Skeletal muscle tissue (tissue), 4 donors: ENCODE measurements around the gene HBG2. TPM values are rescaled to one million over a fixed set of nuclear protein-coding genes. Genes with fewer than 3 reads are reported as not detected.

Experiments used
- H3K27ac ChIP-seq: one replicate; pipeline ENCODE4 v1.7.0; 2013; ENCODE audit warnings: mild to moderate bottlenecking, low read depth, low read length, inconsistent platforms
- H3K27me3 ChIP-seq, 3 donors: one replicate each; pipeline ENCODE4 v1.7.0; 2013; ENCODE audit warnings: low read length in 3 of 3; ENCODE audit not compliant: control insufficient read depth in 3 of 3, insufficient read depth in 3 of 3
- H3K36me3 ChIP-seq, 3 donors: one replicate each; pipeline ENCODE4 v1.7.0; 2013; ENCODE audit warnings: low read length in 3 of 3; ENCODE audit not compliant: control insufficient read depth in 3 of 3, insufficient read depth in 3 of 3
- H3K4me1 ChIP-seq, 3 donors: one replicate each; pipeline ENCODE4 v1.7.0; 2013; ENCODE audit warnings: low read length in 3 of 3, mild to moderate bottlenecking in 3 of 3; ENCODE audit not compliant: control insufficient read depth in 3 of 3, insufficient read depth in 3 of 3
- H3K4me3 ChIP-seq, 3 donors: one replicate each; pipeline ENCODE4 v1.7.0; 2013; ENCODE audit warnings: low read length in 3 of 3
- H3K9ac ChIP-seq, 3 donors: one replicate each; pipeline ENCODE4 v1.7.0; 2013; ENCODE audit warnings: low read length in 3 of 3, mild to moderate bottlenecking in 3 of 3, moderate library complexity in 2 of 3, low read depth in 1 of 3
- H3K9me3 ChIP-seq, 3 donors: one replicate each; pipeline ENCODE4 v1.7.0; 2013; ENCODE audit warnings: low read length in 3 of 3; ENCODE audit not compliant: control insufficient read depth in 3 of 3
- total RNA-seq: library from RNA; depleted of rRNA; stranded (reverse); fragments of >200 nt; gene quantifications from one replicate; pipeline ENCODE4 v1.2.3, GENCODE V29; 2014
- donor health status: Osteomylitis.

The HBG2 gene
- total RNA-seq, 1 donor from 2014 or later: 17,934 TPM

GRCh38 chr11:5223686-5224085, 30.9 kb downstream of the HBG2 start:
- H3K36me3 ChIP-seq: no peaks in the 10 kb centered on the region
- H3K9me3 ChIP-seq: no peaks in the 10 kb centered on the region
- no peak overlapping the region for H3K27ac ChIP-seq
- H3K4me3 ChIP-seq: no peak overlapping the region
- H3K9ac ChIP-seq: no peak overlapping the region
- H3K4me1 ChIP-seq: no peaks in the 10 kb centered on the region
- no peaks in the 10 kb centered on the region for H3K27me3 ChIP-seq

GRCh38 chr11:5223146-5223545, 31.4 kb downstream of the HBG2 start:
- H3K27ac ChIP-seq: no peak overlapping the region
- H3K9ac ChIP-seq: no peak overlapping the region
- H3K9me3 ChIP-seq: no peaks in the 10 kb centered on the region
- no peak overlapping the region for H3K4me3 ChIP-seq
- no peaks in the 10 kb centered on the region for H3K27me3 ChIP-seq
- H3K36me3 ChIP-seq: no peaks in the 10 kb centered on the region
- no peaks in the 10 kb centered on the region for H3K4me1 ChIP-seq

- H3K27me3 ChIP-seq: no peaks in the 10 kb centered on the region
- no peak overlapping the region for H3K9ac ChIP-seq
- H3K27ac ChIP-seq: no peak overlapping the region
- H3K9me3 ChIP-seq: no peaks in the 10 kb centered on the region
- no peaks in the 10 kb centered on the region for H3K4me1 ChIP-seq
- H3K36me3 ChIP-seq: no peaks in the 10 kb centered on the region
- H3K4me3 ChIP-seq: no peak overlapping the region
These were observed 44.1 kb downstream of the HBG2 start for GRCh38 chr11:5210376-5210885.

- Histone ChIP-seq H3K4me3 (no peak overlapping the region), H3K9me3 (no peaks in the 10 kb centered on the region), H3K4me1 (no peaks in the 10 kb centered on the region), H3K27me3 (no peaks in the 10 kb centered on the region), H3K27ac (no peak overlapping the region), H3K9ac (no peak overlapping the region), H3K36me3 (no peaks in the 10 kb centered on the region)
These were observed 49.8 kb downstream of the HBG2 start for GRCh38 chr11:5204787-5205186.

GRCh38 chr11:5203366-5203765, 51.2 kb downstream of the HBG2 start:
- Histone ChIP-seq H3K4me3 (no peak overlapping the region), H3K27me3 (no peaks in the 10 kb centered on the region), H3K9ac (no peak overlapping the region), H3K4me1 (no peaks in the 10 kb centered on the region), H3K27ac (no peak overlapping the region), H3K9me3 (no peaks in the 10 kb centered on the region), H3K36me3 (no peaks in the 10 kb centered on the region)

Other genes starting within 250 kb of the HBG2 start
- gene OR52J3, start 208.3 kb downstream of the HBG2 start, total RNA-seq: not detected
- gene OR52E2, start 195.2 kb downstream of the HBG2 start, total RNA-seq: not detected
- not detected for gene OR52E1, start 185.2 kb downstream of the HBG2 start, total RNA-seq
- not detected for gene OR52A5, start 116.4 kb downstream of the HBG2 start, total RNA-seq
- gene OR52A1, start 100.0 kb downstream of the HBG2 start, total RNA-seq: not detected
- not detected for gene OR51V1, start 54.1 kb downstream of the HBG2 start, total RNA-seq
- 3,814 TPM for gene HBB, start 27.7 kb downstream of the HBG2 start, total RNA-seq
- gene HBD, start 20.3 kb downstream of the HBG2 start, total RNA-seq: not detected
- 24.5 TPM for gene HBG1, start 4.9 kb downstream of the HBG2 start, total RNA-seq
- gene HBE1, start 15.2 kb upstream of the HBG2 start, total RNA-seq: 84.0 TPM
- gene OR51B4, start 47.2 kb upstream of the HBG2 start, total RNA-seq: 0.52 TPM
- gene OR51B2, start 69.5 kb upstream of the HBG2 start, total RNA-seq: not detected
- 0.52 TPM for gene OR51B5, start 88.7 kb upstream of the HBG2 start, total RNA-seq
- gene OR51B6, start 96.7 kb upstream of the HBG2 start, total RNA-seq: not detected
- gene OR51M1, start 129.0 kb upstream of the HBG2 start, total RNA-seq: not detected
- not detected for gene OR51Q1, start 167.3 kb upstream of the HBG2 start, total RNA-seq
- 0.52 TPM for gene OR51I1, start 186.7 kb upstream of the HBG2 start, total RNA-seq
- gene OR51I2, start 194.5 kb upstream of the HBG2 start, total RNA-seq: not detected
- not detected for gene OR52D1, start 233.9 kb upstream of the HBG2 start, total RNA-seq